RCC 7860 (cell line): ENCODE results near the gene DVL2.
"Not testable (repeated sequence)": the region's sequence is repeated elsewhere in the genome, so short reads cannot be mapped to it uniquely, and the experiment has no call there.

Experiments
- DNase-seq: peaks from one replicate; pipeline ENCODE4 v3.0.0-alpha.2; 2015; ENCODE audit warnings: low spot score
- FAIRE-seq: peaks from 2 replicates; lab custom pipeline; 2012; peaks lifted over from hg19 to GRCh38; lab: Jason Lieb, UNC

Gene DVL2

GRCh38 chr17:7256766-7257456, 22.6 kb upstream of the DVL2 start:
- no peak for DNase-seq
- no peak for FAIRE-seq

- DNase-seq: no peak
- no peak for FAIRE-seq
These were observed 20.2 kb upstream of the DVL2 start for GRCh38 chr17:7254511-7254910.

DNA sequence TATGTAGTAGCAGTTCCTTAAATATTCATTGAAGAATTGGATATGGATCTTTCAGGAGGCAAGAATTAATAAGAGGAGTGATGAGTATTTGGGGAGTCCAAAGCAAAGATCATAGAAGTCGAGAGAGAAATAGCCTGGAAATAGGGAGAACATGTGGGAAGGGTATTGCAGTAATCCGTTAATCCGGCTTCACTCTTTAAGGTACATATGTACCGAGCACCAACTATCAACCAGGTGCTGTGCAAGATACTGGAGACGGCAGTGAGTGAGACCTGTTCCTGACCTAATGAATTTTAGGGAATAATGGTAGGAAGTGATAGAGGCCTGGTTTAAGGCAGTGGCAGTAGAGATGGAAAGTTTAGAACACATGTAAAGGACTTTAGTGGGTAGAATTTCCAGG, 18.8 kb upstream of the DVL2 start:
- no peak for FAIRE-seq
- no peak for DNase-seq

DNA sequence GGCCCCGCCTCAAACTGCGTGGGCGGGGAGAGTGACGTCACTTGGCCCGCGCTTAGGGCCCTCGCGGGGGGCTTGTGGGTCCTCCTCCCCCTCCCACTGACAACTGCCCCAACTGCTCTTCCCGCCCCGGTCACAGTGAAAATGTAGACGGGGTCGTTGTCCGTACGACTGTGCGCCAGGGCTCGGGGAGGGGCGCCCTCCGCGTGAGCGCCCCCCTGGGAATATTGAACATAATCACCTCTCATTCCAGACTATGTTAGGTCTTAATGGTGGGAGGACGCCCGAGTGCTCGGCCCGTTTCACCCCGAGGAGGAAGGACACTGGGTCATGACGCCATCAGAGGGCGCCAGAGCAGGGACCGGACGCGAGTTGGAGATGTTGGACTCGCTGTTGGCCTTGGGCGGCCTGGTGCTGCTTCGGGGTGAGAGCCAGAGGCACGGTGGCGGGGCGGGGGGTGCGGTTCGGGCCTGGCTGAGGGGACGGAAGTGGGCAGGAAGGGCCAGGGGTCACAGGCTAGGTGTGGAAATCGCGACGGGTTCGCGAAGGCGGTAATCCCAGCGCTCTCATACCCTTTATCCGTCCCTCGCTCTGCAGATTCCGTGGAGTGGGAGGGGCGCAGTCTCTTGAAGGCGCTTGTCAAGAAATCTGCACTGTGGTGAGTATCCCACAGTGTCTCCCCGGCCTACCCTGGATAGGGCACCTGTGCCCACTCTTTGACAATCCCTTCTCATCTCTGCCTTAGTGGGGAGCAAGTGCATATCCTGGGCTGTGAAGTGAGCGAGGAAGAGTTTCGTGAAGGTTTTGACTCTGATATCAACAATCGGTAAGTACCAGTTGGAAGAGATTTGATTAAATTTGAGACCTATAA, 18.1 kb upstream of the DVL2 start, which contains the start of gene ELP5:
ELP5 (plus strand) TSS at position 40 of the 868 bp plus-strand sequence; CDS start at position 376, 336 bp downstream.
- DNase-seq: peak; percentile 79
- no peak for FAIRE-seq

GRCh38 chr17:7251661-7252175, 17.4 kb upstream of the DVL2 start, which contains the start of gene CTDNEP1:
Gene CTDNEP1 (minus strand): TSS chr17:7251734. CDS start chr17:7251296, 438 bp downstream.
- FAIRE-seq: peak; percentile 85
- DNase-seq: peak; percentile 98

DNA sequence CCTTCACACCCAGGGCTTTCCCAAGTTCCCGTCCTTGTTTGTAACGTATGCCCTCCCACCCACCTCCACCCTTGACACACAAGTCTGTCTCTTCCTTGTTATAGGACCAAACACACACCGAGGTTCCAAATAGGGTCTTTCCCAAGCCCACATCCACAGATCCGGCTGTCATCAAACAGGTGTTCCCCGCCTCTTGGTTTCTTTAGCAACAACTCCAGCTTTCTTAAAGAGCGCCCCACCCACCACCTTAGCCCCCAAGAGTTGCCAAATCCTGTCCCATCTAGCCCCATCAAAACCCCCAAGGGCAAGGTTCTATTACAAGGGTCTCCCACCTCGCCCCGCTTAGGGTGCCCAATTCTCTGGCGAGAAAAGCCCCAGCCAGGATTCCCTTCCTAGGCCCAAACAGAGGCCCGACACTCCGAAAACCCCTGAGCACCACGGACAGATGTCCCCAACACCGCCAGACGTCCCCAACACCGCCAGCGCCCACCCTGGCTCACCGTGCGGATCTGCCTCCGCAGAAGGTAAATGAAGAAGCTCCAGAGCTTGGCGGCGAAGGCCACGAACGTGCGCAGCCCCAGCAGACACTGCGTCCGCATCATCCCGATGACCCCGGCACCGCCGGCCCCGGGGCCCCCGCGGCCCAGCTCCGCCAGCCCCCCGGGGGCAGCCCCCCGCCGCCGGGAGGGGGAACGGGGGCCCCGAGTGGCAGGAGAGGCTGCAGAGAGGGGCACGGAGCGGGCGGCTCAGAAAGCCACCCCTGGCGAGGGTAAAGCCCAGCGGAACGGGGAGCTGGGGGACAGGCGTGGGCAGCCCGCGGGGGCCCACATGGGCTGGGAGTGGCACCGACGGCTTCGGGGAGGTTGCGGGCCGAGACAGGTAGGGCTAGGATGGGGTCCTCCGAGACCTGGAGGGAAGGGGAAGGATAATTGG, 16.6 kb upstream of the DVL2 start:
- DNase-seq (no peak), FAIRE-seq (no peak)

- FAIRE-seq (no peak), DNase-seq (no peak)
These were observed 15.5 kb upstream of the DVL2 start for GRCh38 chr17:7249830-7250229.

- FAIRE-seq (no peak), DNase-seq (no peak)
These were observed 14.9 kb upstream of the DVL2 start for GRCh38 chr17:7249214-7249613.

DNA sequence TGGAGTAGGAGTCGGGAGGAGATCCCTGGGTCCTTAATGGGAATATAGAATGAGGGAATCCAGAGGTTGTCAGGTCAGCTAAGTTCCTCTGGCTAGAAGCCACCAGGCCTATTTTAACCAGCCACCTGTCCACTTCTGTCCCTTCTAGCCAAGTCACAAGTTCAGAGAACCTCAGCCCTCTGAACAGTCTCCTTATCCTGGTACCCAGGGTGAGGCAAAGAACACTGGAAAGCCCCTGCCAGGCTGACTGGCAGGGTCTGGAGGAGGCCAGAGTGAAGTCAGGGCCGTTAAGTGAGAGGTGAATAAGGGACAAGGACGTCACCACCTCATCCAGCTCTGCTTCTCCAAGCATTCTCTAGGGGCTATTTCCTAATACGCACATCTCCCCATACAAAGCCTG, 14.5 kb upstream of the DVL2 start:
- DNase-seq (no peak), FAIRE-seq (no peak)

- no peak for FAIRE-seq
- DNase-seq: no peak
These were observed 12.5 kb upstream of the DVL2 start for GRCh38 chr17:7246779-7247178.

- not testable (repeated sequence) for DNase-seq, FAIRE-seq
These were observed 9.5 kb upstream of the DVL2 start for GRCh38 chr17:7243838-7244237.

DNA sequence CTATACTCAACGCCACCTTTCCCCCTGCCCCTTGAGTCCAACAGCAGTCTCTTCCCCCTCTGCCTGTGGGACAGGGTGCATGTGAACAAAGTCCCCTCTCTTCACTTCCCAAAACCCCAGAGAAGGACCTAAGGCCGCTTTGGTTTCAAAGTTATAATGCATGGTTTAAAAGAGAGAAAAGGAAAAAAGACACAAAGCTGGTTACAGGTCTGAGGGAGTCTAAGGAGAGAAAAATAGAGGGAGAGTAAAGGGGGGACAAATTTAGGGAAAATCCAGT, 9.1 kb upstream of the DVL2 start:
- no peak for FAIRE-seq
- DNase-seq: no peak

DNA sequence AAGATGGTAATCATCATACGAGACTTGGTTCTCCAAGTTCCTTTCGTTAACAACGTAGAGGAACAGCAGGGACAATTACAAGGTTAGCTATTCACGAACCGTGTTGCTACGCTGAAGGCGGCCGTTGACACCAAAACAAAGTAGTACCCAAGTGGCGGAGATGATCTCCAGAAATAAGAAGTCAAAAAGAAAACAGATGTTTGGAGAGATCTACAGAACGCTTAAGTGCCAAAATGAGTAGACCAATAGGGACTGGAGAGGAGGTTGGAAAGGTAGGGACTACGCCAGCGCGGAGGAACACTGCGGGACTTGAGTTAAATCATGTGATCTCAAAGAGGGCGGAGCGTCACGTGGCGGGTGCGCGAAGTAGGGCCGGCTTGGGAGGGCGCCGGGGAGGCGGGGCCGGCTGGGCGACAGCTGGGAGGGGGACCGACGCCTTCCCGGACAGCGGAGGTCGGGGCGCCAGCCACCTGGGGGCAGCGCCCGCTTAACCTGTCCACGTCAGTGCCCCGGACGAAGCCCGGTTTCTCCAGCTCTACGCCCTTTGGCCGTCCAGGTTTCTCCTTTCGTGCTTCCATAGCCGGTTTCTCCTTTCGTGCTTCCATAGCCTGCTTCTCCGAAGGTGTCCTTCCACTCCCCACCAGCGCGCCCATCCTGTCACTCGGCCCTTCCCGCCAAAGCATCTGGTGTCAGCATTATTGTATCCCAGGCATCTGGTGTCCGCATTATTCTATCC, 8.6 kb upstream of the DVL2 start:
- FAIRE-seq (no peak), DNase-seq (peak; percentile 71)

- DNase-seq (peak; percentile 60), FAIRE-seq (peak; percentile 42)
These were observed 7.7 kb upstream of the DVL2 start, which contains the start of gene GABARAP for GRCh38 chr17:7241783-7242716. Gene GABARAP (minus strand): TSS chr17:7242449. CDS start chr17:7242330, 119 bp downstream.

DNA sequence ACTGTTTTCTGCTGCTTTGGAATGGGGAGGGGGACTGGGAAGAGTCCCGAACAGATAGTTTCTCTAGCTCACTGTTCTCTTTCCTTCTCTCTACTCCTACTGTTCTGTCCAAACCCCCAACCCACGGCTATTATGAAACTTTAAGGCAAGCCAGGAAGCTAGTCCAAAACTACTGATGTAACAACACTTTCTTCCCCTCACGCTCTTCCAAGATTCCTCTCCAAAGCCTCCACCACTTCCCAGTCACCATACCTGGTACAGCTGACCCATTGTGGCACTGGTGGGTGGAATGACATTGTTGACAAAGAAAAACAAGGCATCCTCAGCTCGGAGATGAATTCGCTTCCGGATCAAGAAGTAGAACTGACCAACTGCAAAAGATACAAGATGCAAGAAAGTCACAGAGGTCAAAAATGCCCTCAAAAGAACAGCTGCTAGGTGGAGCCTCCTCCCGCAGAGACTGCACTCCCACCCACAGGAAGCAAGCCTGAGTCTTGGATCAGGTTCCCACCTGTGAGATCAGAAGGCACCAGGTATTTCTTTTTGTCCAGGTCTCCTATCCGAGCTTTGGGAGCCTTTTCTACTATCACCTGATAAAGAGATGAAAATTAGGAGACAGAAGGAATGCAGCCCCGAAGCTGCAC, 6.9 kb upstream of the DVL2 start:
- FAIRE-seq (no peak), DNase-seq (no peak)

DNA sequence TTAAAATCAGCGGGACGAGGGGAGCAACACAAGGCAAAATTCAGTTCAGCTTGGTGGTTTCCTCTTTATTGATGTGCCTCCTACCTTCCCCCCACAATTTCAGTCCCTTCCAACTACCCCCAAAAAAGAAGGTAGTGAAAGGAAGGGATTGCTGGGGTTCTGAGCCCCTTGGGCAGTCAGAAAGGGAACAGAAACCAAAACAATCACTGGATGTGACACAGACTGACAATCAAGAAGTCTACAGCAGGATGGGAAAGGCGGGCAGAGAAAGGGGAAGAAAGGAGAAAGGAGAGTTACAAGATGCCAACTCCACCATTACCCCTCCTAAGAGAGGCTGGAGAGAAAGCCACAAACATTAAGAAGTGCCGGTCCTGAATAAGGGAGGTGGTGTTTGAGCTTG, 6.1 kb upstream of the DVL2 start:
- no peak for FAIRE-seq
- no peak for DNase-seq

DNA sequence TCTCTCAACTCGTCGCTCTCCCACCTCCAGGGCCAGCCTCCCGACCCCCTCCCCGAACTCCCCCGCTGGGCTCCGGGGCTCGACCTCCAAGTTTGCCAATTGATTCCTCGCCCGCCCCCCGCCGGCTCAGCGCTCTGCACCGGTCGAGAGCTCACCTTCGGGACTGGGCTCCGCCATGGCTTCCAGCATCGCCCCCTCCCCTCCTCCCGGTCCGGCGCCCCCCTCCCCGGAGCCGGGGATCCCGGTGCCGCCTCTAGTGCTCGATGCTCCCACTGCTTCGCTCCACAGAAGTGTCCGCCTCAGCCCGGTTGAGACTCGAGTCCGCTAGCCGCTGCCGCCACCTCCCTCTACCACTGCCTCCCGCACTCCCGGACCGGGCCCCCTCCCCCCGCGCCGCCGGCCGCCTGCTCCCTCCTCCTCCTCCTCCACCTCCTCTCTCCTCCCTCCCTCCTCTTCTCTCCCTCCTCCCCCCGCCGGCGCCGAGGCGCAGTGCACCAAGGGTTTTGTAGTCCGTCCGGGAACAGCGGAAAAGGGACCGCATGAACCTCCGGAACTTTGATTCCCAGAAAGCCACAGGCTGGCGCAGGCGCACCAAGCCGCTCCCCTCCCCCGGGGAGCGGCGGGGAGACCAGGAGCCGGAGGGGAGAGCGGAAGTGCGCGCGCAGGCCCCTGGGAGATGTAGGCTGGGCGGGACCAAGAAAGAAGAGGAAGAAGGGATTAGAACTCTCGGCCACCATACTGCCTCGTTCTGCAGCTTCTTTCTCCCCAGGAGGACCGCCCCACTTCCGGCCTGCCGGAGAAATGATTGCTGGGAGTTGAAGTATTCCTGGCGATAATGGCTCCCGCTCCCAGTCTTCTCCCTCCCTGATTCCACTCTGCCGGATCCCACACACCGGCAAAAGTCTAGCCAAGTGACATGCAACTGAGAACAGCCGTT, 5.0 kb upstream of the DVL2 start, which contains the start of gene PHF23:
PHF23 (minus strand) TSS at position 367 of the 937 bp plus-strand sequence; CDS start at position 189, 178 bp downstream.
- FAIRE-seq (peak; percentile 80), DNase-seq (peak; percentile 98)
